ENCODE measurements around the gene ACTRT3.

GRCh38 chr3:169769287-169770181 lies at the start of gene ACTRT3:
- no peak for TF ChIP-seq MAX (IDR thresholded peaks at IDR 0.05)
- no peak for TF ChIP-seq FOXA1 (IDR thresholded peaks at IDR 0.05)
- peak; percentile 31 for TF ChIP-seq SP1 (IDR thresholded peaks at IDR 0.05)
- TF ChIP-seq, protein P1, sequence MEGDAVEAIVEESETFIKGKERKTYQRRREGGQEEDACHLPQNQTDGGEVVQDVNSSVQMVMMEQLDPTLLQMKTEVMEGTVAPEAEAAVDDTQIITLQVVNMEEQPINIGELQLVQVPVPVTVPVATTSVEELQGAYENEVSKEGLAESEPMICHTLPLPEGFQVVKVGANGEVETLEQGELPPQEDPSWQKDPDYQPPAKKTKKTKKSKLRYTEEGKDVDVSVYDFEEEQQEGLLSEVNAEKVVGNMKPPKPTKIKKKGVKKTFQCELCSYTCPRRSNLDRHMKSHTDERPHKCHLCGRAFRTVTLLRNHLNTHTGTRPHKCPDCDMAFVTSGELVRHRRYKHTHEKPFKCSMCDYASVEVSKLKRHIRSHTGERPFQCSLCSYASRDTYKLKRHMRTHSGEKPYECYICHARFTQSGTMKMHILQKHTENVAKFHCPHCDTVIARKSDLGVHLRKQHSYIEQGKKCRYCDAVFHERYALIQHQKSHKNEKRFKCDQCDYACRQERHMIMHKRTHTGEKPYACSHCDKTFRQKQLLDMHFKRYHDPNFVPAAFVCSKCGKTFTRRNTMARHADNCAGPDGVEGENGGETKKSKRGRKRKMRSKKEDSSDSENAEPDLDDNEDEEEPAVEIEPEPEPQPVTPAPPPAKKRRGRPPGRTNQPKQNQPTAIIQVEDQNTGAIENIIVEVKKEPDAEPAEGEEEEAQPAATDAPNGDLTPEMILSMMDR (IDR thresholded peaks at IDR 0.05; ENCODE audit: low read depth, low read length, missing input control) = no peak
- no peak for TF ChIP-seq JUND (IDR thresholded peaks at IDR 0.05)
- TF ChIP-seq TAF1 (conservative IDR thresholded peaks at IDR 0.05) = peak; percentile 80
- TF ChIP-seq EGR1 (IDR thresholded peaks at IDR 0.05; ENCODE audit: low read depth in 2 of 2) = peak in 1 of 2 donors; percentile 62
- TF ChIP-seq, protein P2, sequence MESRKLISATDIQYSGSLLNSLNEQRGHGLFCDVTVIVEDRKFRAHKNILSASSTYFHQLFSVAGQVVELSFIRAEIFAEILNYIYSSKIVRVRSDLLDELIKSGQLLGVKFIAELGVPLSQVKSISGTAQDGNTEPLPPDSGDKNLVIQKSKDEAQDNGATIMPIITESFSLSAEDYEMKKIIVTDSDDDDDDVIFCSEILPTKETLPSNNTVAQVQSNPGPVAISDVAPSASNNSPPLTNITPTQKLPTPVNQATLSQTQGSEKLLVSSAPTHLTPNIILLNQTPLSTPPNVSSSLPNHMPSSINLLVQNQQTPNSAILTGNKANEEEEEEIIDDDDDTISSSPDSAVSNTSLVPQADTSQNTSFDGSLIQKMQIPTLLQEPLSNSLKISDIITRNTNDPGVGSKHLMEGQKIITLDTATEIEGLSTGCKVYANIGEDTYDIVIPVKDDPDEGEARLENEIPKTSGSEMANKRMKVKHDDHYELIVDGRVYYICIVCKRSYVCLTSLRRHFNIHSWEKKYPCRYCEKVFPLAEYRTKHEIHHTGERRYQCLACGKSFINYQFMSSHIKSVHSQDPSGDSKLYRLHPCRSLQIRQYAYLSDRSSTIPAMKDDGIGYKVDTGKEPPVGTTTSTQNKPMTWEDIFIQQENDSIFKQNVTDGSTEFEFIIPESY (IDR thresholded peaks at IDR 0.05) = peak; percentile 63
- TF ChIP-seq RAD21 (IDR thresholded peaks at IDR 0.05) = no peak
- TF ChIP-seq, protein P3, sequence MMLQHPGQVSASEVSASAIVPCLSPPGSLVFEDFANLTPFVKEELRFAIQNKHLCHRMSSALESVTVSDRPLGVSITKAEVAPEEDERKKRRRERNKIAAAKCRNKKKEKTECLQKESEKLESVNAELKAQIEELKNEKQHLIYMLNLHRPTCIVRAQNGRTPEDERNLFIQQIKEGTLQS (IDR thresholded peaks at IDR 0.05) = no peak
- TF ChIP-seq REST (IDR thresholded peaks at IDR 0.05) = peak; percentile 29
- no peak for TF ChIP-seq GABPA (IDR thresholded peaks at IDR 0.05 in 1 of 2, conservative IDR thresholded peaks at IDR 0.05 in 1 of 2)
- TF ChIP-seq YY1 (IDR thresholded peaks at IDR 0.05) = peak; percentile 85
